Endothelial cell of umbilical vein (primary cell): ENCODE data around the gene CCL11.

Experiments
- EZH2 ChIP-seq: IDR thresholded peaks from 2 replicates; pipeline ENCODE4 v1.6.1; 2012; ENCODE audit warnings: borderline replicate concordance, low read depth, mild to moderate bottlenecking, moderate library complexity, low read length, inconsistent platforms; ENCODE audit not compliant: severe bottlenecking
- FOS ChIP-seq: IDR thresholded peaks from 2 replicates; pipeline ENCODE4 v1.6.1; 2011; ENCODE audit warnings: mild to moderate bottlenecking, low read length, moderate library complexity, borderline replicate concordance; ENCODE audit not compliant: insufficient read depth
- JUN ChIP-seq: IDR thresholded peaks from 2 replicates; pipeline ENCODE4 v1.6.1; 2011; ENCODE audit warnings: borderline replicate concordance, low read depth; ENCODE audit not compliant: insufficient read length, insufficient read depth
- POLR2A ChIP-seq: IDR thresholded peaks from 2 replicates; pipeline ENCODE4 v1.6.1; 2012; ENCODE audit warnings: low read depth, mild to moderate bottlenecking, control low read depth, low read length
- POLR2AphosphoS5 ChIP-seq: IDR thresholded peaks from 2 replicates; pipeline ENCODE4 v1.6.1; 2012; ENCODE audit warnings: low read depth, mild to moderate bottlenecking, control low read depth, low read length, moderate library complexity; ENCODE audit not compliant: insufficient read depth
- TF ChIP-seq, protein P1 (sequence below), 2 donors: IDR thresholded peaks; 1 replicate in 1 of 2; 2 replicates in 1 of 2; pipeline ENCODE4 v1.5.1; 2011; ENCODE audit warnings: low read length in 2 of 2, mild to moderate bottlenecking in 2 of 2, moderate library complexity in 2 of 2, control low read depth in 1 of 2, inconsistent platforms in 1 of 2, low read depth in 1 of 2; ENCODE audit not compliant: insufficient read depth in 1 of 2; ENCODE audit errors: extremely low read depth in 1 of 2

GRCh38 chr17:34257986-34258326 is 27.6 kb upstream of the CCL11 start:
- TF ChIP-seq, protein P1, sequence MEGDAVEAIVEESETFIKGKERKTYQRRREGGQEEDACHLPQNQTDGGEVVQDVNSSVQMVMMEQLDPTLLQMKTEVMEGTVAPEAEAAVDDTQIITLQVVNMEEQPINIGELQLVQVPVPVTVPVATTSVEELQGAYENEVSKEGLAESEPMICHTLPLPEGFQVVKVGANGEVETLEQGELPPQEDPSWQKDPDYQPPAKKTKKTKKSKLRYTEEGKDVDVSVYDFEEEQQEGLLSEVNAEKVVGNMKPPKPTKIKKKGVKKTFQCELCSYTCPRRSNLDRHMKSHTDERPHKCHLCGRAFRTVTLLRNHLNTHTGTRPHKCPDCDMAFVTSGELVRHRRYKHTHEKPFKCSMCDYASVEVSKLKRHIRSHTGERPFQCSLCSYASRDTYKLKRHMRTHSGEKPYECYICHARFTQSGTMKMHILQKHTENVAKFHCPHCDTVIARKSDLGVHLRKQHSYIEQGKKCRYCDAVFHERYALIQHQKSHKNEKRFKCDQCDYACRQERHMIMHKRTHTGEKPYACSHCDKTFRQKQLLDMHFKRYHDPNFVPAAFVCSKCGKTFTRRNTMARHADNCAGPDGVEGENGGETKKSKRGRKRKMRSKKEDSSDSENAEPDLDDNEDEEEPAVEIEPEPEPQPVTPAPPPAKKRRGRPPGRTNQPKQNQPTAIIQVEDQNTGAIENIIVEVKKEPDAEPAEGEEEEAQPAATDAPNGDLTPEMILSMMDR (IDR thresholded peaks at IDR 0.05; ENCODE audit: extremely low read depth in 1 of 2, insufficient read depth in 1 of 2, low read depth in 1 of 2, low read length in 2 of 2), result no peak
- TF ChIP-seq JUN (no peak), FOS (no peak), POLR2A (no peak), POLR2AphosphoS5 (no peak), EZH2 (no peak)
